ENCODE results near the gene MYOM1.

Gene MYOM1

DNA sequence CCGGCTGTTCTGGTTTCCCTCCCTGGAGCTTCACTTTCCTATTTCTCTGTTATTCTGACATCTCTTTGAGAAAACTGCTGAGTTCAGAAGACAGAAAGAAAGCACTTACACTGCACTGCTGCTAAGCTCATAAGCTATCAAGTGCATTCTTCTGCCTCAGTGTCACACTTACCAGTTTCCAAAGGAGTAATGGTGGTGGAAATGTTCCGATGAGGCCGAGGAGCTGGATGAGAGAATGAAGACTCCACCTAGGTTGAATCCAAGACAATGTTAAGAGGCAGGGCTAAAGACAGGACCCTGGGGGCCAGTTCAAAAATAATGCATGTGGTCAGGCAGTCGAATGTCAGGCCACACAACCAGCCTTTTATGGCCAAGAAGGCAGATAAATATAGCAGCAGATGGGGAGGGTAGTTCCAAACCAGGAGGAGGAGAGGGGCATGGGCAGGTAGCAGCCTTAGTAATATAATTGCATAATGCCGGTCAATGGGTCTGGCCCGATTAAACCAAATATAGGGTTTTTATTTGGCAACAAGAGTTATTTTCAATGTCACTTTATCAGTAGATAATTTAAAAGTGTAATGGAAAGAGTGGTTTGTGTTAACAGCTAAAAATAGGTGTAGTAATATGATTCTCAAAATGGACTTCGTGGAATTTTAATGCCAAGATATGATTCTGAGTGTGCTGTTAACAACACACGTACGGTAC lies at the start of gene MYOM1:
Gene MYOM1, minus strand, starts transcription at position 338 of the 705 bp plus-strand sequence. CDS start 4,745 bp downstream, outside the sequence.
- no peak for DNase-seq

GRCh38 chr18:3269241-3269913 lies 49.6 kb upstream of the MYOM1 start:
- no peak for DNase-seq

GRCh38 chr18:3268306-3268705 lies 48.5 kb upstream of the MYOM1 start:
- no peak for DNase-seq

GRCh38 chr18:3266062-3266608 lies 46.4 kb upstream of the MYOM1 start:
- DNase-seq: no peak

GRCh38 chr18:3265564-3266033 lies 45.8 kb upstream of the MYOM1 start:
- DNase-seq: no peak

- peak; percentile 34 for DNase-seq
Observed at GRCh38 chr18:3264362-3264761, 44.6 kb upstream of the MYOM1 start.

GRCh38 chr18:3263132-3263700 lies 43.4 kb upstream of the MYOM1 start:
- no peak for DNase-seq

DNA sequence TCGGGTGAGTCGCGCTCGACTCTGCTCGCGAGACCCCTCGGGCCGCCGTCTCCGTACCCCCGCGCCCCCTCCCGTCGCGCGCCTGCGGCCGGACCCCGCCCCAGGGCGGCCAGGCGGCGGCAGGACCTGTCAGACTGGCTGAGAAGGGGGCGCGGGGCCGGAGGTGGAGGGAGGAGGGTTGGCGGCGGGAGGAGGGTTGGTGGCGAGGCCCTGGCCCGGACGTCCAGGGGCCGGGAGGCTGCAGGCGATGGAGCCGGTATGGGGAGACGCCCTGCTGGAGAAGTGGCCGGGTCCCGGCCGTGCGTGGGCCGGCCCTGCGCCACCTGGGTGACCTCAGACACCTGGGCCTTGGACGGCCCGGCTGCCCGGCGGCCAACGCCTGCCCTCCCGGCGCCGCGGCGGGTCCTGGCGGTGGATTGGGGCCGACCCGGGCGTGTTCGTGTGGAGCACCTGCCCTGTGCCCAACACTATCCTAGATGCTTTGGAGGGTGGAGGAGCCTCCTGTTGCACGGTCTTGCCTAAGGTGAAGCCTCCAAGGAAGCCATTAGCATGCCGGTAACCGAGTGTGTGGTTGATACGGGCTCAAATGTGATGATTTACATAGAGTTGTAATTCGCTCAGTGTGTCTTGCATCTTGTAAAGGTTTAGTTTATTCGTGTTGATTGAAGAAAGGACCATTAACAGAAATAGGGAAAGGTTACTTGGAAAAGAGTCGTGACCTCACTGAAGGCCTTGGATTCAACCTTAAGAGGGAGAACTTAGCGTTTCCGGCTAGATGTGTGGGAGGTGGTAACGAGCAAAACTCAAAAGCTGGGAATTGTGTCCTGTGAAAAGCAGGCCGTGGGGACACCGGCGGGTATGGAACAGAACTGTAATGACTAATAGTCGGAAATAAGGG lies 42.7 kb upstream of the MYOM1 start:
- peak; percentile 44 for DNase-seq

DNA sequence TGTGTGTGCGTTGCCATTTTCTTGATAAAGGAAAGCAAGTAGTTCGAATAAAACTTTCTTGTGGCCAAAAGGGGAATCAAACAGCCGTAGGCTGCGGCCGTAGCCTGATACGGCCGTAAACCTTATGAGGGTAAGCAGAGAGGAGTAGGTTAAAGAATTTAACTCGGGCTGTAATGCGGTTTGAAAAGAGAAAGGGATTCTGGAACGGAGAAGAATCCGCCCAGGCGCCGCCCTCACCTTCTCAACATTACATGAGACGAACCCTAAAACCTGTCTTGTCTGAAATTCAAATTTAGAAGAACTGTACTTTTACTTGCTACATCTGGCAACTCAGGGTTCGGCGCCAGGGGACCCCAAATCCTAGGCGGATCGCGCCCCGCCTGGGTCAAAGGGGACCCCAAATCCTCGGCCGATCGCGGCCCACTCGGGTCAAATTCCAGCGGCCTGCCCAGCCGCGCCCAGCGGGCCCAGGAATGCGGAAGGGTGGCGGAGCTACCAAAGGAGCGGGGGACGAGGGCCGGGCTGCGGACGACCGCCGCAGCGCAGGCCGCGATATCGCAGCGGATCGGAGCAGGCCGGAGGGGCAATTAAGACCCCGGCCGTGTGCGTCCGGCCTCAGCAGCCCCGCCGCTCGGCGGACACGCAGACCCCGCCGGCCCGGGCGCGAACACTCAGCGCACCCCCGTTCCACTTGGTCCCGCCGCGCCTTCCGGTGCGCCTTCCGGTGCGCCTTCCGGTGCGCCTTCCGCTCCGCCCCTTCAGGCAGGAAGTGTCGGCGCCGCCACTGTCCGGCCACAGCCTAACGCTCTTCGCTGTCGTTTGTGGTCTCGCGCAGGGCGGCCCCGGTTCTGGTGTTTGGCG lies 41.8 kb upstream of the MYOM1 start, which contains the start of gene MYL12B:
Gene MYL12B, plus strand, starts transcription at position 761 of the 861 bp plus-strand sequence. CDS start 10,766 bp downstream, outside the sequence.
- DNase-seq: peak; percentile 85

GRCh38 chr18:3260995-3261372 lies 41.2 kb upstream of the MYOM1 start:
- no peak for DNase-seq

DNA sequence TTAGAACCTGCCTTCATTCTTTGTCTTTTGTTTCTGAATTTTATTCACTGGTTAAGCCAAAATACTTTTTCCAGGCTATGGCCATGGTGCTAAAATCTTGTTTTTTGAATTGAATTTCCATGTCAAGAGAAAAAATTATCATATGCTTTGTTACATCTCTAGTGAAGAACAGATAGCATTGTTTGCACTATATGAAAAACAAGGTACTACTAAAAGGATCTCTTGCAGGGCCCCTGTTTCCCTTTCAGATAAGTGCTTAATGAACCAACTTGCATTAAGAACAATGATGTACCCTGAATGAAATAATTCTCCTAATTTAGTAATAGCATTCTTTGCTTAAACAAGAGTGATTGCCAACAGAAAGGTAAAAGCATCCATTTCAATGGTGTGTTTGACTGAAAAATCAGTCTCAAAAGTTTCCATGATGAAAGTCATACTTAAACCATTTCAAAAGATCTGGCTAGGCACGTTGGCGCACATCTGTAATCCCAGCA lies 37.9 kb upstream of the MYOM1 start:
- DNase-seq: no peak

DNA sequence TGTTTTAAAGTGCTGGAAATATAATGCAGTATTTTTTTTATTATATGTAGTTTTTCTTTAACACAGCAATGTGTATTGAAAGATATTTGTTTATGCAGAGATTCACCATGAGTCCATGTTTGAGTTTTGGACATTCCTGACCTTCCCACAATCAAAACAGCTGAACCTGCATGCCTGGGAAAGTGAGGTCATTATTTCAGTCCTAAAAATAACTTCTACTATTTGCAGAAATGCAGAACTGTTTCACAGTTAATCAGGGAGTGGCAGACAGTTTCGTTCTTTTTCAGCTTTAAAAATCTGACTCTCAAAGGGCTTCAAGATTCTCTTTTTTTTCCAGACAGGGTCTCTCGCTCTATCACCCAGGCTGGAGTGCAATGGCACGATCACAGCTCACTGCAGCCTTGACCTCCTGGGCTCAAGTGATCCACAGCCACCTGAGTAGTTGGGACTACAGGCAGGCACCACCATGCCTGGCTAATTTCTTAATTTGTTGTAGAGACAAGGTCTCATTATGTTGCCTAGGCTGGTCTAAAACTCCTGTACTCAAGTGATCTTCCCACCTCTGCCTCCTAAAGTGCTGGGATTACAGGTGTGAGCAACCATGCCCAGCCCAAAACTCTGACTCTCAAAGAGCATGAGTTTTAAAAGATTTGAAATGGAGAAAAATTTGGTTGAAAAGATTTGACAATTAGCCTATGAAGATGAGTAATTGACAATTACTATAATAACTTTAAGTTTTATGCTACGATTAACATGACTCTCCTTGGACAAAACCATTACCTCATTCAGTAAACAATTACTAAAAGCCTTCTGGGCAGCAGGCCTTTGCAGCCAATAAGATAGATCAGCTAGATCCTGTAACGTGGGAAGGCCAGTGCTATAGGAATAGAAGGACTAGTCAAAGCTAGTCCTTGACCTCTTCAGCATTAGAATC lies 37.2 kb upstream of the MYOM1 start:
- DNase-seq: no peak

DNA sequence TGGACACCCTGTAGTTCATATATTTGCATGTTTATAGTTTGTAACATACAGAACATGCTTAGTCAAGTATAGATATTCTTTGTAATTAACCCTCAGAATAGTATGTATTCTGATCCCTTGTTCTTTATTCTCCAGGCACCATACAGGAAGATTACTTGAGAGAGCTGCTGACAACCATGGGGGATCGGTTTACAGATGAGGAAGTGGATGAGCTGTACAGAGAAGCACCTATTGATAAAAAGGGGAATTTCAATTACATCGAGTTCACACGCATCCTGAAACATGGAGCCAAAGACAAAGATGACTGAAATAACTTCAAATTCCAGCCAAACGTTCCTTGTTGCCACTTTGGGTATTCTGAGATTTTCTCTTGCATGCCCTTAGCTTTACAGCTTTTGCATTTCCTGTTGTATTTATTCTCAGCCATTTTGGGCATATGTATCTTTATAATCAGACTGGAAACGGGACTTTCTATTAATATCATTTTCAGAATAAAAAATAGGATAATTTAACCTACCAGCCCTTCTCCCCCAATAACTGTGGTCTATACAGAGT lies 35.9 kb upstream of the MYOM1 start:
- DNase-seq: no peak

GRCh38 chr18:3254725-3255124 lies 35.0 kb upstream of the MYOM1 start:
- no peak for DNase-seq

DNA sequence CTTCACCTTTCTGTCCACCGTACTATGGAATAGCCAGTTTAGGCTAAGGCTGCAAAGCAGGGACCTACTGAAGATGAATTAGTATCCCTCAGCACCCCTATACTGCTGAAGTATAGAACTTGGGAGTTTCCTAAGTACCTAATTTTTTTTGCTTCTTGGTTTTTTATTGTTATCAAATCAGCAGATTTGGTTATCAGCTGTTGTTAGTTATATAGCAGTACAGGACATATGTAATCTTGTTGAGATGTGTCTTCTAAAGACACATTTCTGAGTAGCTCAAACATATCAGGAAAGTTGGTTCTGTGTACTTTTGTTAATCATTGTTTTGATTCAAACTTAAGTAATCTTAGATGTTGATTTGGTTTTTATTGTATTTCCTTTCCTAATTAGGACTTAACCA lies 33.1 kb upstream of the MYOM1 start:
- no peak for DNase-seq

DNA sequence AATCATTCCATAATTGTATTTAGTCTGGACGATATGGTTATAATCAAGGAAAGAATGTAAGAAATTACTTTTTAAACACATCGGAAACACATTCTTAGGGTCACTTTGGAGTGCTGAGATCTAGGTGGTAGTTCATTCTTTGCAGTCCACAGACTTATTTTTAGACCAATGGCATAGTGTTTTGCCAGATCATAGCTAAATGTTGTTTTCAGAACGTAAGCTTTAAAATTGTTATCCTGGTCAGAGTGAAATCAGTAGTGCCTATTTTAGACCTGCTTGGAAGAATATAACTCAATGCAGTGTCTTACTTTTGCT lies 32.2 kb upstream of the MYOM1 start:
- no peak for DNase-seq

DNA sequence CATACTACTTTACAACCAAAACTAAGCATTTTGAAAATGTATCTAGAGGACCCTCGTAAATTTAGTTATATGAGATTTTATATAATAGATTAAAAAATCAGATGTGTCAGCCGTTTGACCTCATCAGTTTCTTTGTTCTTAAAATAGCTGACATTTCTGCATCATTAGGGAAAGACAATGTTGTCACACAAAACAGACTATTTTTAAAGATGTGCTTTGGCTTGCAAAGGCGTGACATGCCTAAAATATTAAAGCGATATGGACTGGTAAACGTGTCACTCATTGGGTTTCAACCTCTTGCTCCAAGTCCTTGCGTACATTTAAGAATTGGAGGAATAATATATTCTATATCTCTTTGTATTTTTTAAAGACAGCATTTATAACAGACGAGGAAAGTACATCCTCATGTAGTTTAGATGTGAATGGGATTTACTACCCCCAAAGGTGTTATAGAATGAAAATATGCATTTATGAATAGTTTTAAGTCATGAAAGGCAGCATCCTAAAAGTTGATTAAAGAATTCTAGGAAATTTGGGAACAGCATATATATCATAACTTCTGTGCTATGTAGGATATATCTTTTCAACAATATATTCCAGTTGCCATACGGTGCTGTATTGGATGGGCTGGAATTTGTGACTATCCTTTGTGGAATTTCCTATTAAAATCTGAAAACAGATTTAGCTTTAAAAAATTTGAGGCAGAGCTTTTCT lies 31.6 kb upstream of the MYOM1 start:
- DNase-seq: no peak

GRCh38 chr18:3250237-3251107 lies 30.7 kb upstream of the MYOM1 start:
- no peak for DNase-seq

Data from stimulated activated CD4-positive, alpha-beta T cell treated with anti-CD3 and anti-CD28 coated beads, Interleukin-15, amount 100 ng/mL, for 24 hours (primary cell).